GM12878 (cell line): ENCODE measurements around the gene BFSP1. TPM values are rescaled to one million over a fixed set of nuclear protein-coding genes. Genes with fewer than 3 reads are reported as not detected.

Experiments used
- ATAC-seq: fragments of 200-7000 bp; cut with Tn5 transposase; 3 replicates; pipeline ENCODE4 v1.9.1; 2020; ENCODE audit warnings: mild to moderate bottlenecking, moderate library complexity
- BruUV-seq: library from RNA; stranded (reverse); fragments of 400-500 nt; replicated peaks from 2 replicates; lab custom pipeline; 2021; lab: Mats Ljungman, UMichigan
- CTCF ChIA-PET: fragments of 300-600 bp; sonication (Branson Sonifier 250); formaldehyde crosslinking; extraction: SDS; loops from one replicate; lab custom pipeline; 2021; ENCODE audit warnings: inconsistent platforms; lab: Yijun Ruan, JAX
- POLR2A ChIA-PET: fragments of 350-600 bp; formaldehyde crosslinking; extraction: SDS; loops from one replicate; lab custom pipeline; 2021; ENCODE audit warnings: inconsistent platforms; lab: Charles Lee
- RAD21 ChIA-PET: fragments of 300-600 bp; sonication (Branson Sonifier 250); formaldehyde crosslinking; loops from one replicate; lab custom pipeline; 2023; ENCODE audit warnings: antibody characterized with exemption; ENCODE audit not compliant: unreplicated experiment; lab: Charles Lee
- SMC1A ChIA-PET: fragments of 300-600 bp; sonication (Branson Sonifier 250); formaldehyde crosslinking; loops from one replicate; lab custom pipeline; 2023; ENCODE audit not compliant: unreplicated experiment, uncharacterized antibody; lab: Charles Lee
- DNase-seq: peaks from one replicate; pipeline ENCODE4 v3.0.0-alpha.2; 2011; ENCODE audit warnings: low read depth, low spot score
- FAIRE-seq: peaks from 3 replicates; lab custom pipeline; 2011; peaks lifted over from hg19 to GRCh38; lab: Jason Lieb, UNC
- H2AFZ ChIP-seq: 2 replicates; pipeline ENCODE4 v1.6.0; 2011; ENCODE audit warnings: low read depth, low read length, control low read depth; ENCODE audit not compliant: control insufficient read depth
- H3K27ac ChIP-seq: 2 replicates; pipeline ENCODE4 v1.5.1; 2011; ENCODE audit warnings: control low read depth; ENCODE audit not compliant: control insufficient read depth, insufficient read depth
- H3K27me3 ChIP-seq, 2 experiments: replicated peaks in 1 of 2; 2 replicates each; pipeline versions ENCODE4 v1.6.0 to v1.6.1; 2011; ENCODE audit warnings: low read length in 1 of 2; ENCODE audit not compliant: control insufficient read depth in 2 of 2, insufficient read depth in 2 of 2
- H3K36me3 ChIP-seq, 2 experiments: 2 replicates each; pipeline ENCODE4 v1.5.1; 2011; ENCODE audit warnings: low read length in 1 of 2; ENCODE audit not compliant: control insufficient read depth in 2 of 2, insufficient read depth in 2 of 2
- H3K4me1 ChIP-seq: 2 replicates; pipeline ENCODE4 v1.6.1; 2011; ENCODE audit warnings: mild to moderate bottlenecking, low read length, moderate library complexity, mixed read lengths; ENCODE audit not compliant: control insufficient read depth, insufficient read depth
- H3K4me2 ChIP-seq: 2 replicates; pipeline ENCODE4 v1.6.0; 2011; ENCODE audit warnings: control low read depth; ENCODE audit not compliant: control insufficient read depth, insufficient read depth
- H3K4me3 ChIP-seq: fragments of 200-600 bp; sonication (generic); 2 replicates; pipeline ENCODE4 v1.5.1; 2016
- H3K79me2 ChIP-seq: 2 replicates; pipeline ENCODE4 v1.6.0; 2011; ENCODE audit warnings: low read length; ENCODE audit not compliant: control insufficient read depth, insufficient read depth
- H3K9ac ChIP-seq: 2 replicates; pipeline ENCODE4 v1.8.0; 2011; ENCODE audit warnings: low read length, control low read depth, mixed read lengths; ENCODE audit not compliant: control insufficient read depth, insufficient read depth
- H3K9me3 ChIP-seq: replicated peaks from 3 replicates; pipeline ENCODE4 v1.5.1; 2011; ENCODE audit warnings: mild to moderate bottlenecking, low read length; ENCODE audit not compliant: control insufficient read depth, insufficient read depth
- H4K20me1 ChIP-seq: 2 replicates; pipeline ENCODE4 v1.6.0; 2011; ENCODE audit not compliant: control insufficient read depth, insufficient read depth
- CHD2 ChIP-seq: IDR thresholded peaks from 2 replicates; pipeline ENCODE4 v1.6.1; 2011; ENCODE audit warnings: low read depth, low read length, improper control_type of control experiment, borderline replicate concordance
- GABPA ChIP-seq: IDR thresholded peaks from 2 replicates; pipeline ENCODE4 v1.6.1; 2014; ENCODE audit warnings: antibody characterized with exemption, low read depth, mild to moderate bottlenecking, inconsistent platforms
- HDGF ChIP-seq: fragments of 450-650 bp; IDR thresholded peaks from 2 replicates; pipeline ENCODE4 v1.6.1; 2016; ENCODE audit warnings: antibody characterized with exemption
- JUNB ChIP-seq: IDR thresholded peaks from 2 replicates; pipeline ENCODE4 v1.6.1; 2016; ENCODE audit warnings: antibody characterized with exemption, mild to moderate bottlenecking
- MYB ChIP-seq: fragments of 150-350 bp; IDR thresholded peaks from 2 replicates; pipeline ENCODE4 v1.6.1; 2014; ENCODE audit warnings: mild to moderate bottlenecking, low read depth, low read length, borderline replicate concordance
- SMARCA5 ChIP-seq: fragments of 450-650 bp; IDR thresholded peaks from 2 replicates; pipeline ENCODE4 v1.6.1; 2017; ENCODE audit warnings: mild to moderate bottlenecking
- TAF1 ChIP-seq: IDR thresholded peaks from 2 replicates; pipeline ENCODE4 v1.6.1; 2011; ENCODE audit warnings: mild to moderate bottlenecking, low read depth, low read length, borderline replicate concordance
- YY1 ChIP-seq: IDR thresholded peaks from 2 replicates; pipeline ENCODE4 v1.6.1; 2011; ENCODE audit warnings: low read depth, mild to moderate bottlenecking, low read length
- ZBED1 ChIP-seq: IDR thresholded peaks from 2 replicates; pipeline ENCODE4 v1.6.1; 2016; ENCODE audit warnings: borderline replicate concordance
- ZNF24 ChIP-seq: fragments of 450-650 bp; IDR thresholded peaks from 2 replicates; pipeline ENCODE4 v1.6.1; 2017; ENCODE audit warnings: antibody characterized with exemption, mild to moderate bottlenecking
- WGBS: methylation state at CpG from one replicate; pipeline ENCODE4 v1.1.6; 2016; ENCODE audit warnings: low lambda C conversion rate; ENCODE audit not compliant: insufficient replicate concordance, insufficient coverage; ENCODE audit errors: missing lambda C conversion rate; 5-methylcytosine and 5-hydroxymethylcytosine counted together
- in situ Hi-C: fragments of 300-500 bp; cut with MboI; formaldehyde crosslinking; loops from 9 replicates; pipeline ENCODE4 v1.14.3; 2018; ENCODE audit warnings: mixed read lengths
- intact Hi-C: fragments of 100-400 bp; cut with micrococcal nuclease; formaldehyde crosslinking; loops from one replicate; pipeline ENCODE4 v1.14.2; 2022; ENCODE audit not compliant: unreplicated experiment
- polyA plus RNA-seq, 11 experiments: library from polyadenylated mRNA; depleted of rRNA in 4 of 11; unstranded in 6 of 11; stranded (reverse) in 5 of 11; fragments of >200 nt; fragmentation: Nextera tagmentation in 4 of 11; fragmentation: Illumina TruSeq in 1 of 11; extraction: Ambion mirVana in 4 of 11; extraction: Trizol in 1 of 11; gene quantifications; 1 replicate in 1 of 11; 2 replicates in 10 of 11; pipeline versions ENCODE4 v1.2.1 to v1.2.3, GENCODE V29; 2011 to 2016; ENCODE audit warnings: inconsistent platforms in 2 of 11, missing spikeins in 2 of 11, low read depth in 1 of 11
- total RNA-seq, 4 experiments: library from RNA; depleted of rRNA in 3 of 4; stranded (reverse); fragments of >200 nt in 3 of 4; fragmentation: Illumina TruSeq in 1 of 4; extraction: Trizol in 1 of 4; gene quantifications; 2 replicates each; pipeline versions ENCODE4 v1.2.1 to v1.2.3, GENCODE V29; 2013 to 2021
- TF ChIP-seq, protein P1 (sequence below): fragments of 450-650 bp; formaldehyde crosslinking; IDR thresholded peaks from 2 replicates; pipeline ENCODE4 v1.4.0; 2022; ENCODE audit warnings: mild to moderate bottlenecking, moderate library complexity
- TF ChIP-seq, protein P2 (sequence below): IDR thresholded peaks from 2 replicates; pipeline ENCODE4 v1.6.1; 2011; ENCODE audit warnings: low read depth, mild to moderate bottlenecking, low read length, moderate library complexity, borderline replicate concordance; ENCODE audit errors: extremely low read depth
- TF ChIP-seq, protein P3 (sequence below): IDR thresholded peaks from 2 replicates; pipeline ENCODE4 v1.6.1; 2012; ENCODE audit warnings: mild to moderate bottlenecking, low read depth, low read length
- TF ChIP-seq, protein P4 (sequence below): IDR thresholded peaks from 2 replicates; pipeline ENCODE4 v1.6.1; 2012; ENCODE audit warnings: low read length, inconsistent platforms

BFSP1 gene
- total and polyA plus RNA-seq, 10 of the 15 experiments (the other 5 are each of a cell fraction or from before 2014, with no cell fraction given), result 0.06 to 0.22 (median 0.11) TPM; not detected in 3

DNA sequence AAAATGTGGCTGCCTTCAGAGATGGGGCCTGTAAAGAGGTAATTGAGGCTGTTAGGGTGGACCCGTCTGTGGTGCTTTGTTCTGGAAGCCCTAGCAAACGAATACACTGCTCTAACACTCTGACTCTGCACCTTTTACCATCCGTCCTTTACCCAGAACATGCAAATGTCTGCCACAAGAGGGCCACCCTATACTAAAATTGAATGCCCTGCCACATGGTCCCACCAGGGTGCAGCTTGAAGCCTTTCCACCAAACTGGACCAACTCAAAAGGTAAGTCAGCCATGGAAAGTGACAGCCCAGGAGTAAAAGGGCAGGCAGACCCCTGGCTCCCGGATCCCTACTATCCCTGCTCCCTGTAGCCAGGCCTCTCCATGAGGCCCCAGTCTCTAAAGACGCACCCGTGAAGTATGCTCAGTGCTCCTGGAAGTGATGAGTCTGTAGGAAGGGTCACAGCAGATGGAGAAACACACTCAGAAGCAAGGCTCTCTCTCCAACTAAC is 5.8 kb upstream of the BFSP1 start (continued):
- TF ChIP-seq, protein P1, sequence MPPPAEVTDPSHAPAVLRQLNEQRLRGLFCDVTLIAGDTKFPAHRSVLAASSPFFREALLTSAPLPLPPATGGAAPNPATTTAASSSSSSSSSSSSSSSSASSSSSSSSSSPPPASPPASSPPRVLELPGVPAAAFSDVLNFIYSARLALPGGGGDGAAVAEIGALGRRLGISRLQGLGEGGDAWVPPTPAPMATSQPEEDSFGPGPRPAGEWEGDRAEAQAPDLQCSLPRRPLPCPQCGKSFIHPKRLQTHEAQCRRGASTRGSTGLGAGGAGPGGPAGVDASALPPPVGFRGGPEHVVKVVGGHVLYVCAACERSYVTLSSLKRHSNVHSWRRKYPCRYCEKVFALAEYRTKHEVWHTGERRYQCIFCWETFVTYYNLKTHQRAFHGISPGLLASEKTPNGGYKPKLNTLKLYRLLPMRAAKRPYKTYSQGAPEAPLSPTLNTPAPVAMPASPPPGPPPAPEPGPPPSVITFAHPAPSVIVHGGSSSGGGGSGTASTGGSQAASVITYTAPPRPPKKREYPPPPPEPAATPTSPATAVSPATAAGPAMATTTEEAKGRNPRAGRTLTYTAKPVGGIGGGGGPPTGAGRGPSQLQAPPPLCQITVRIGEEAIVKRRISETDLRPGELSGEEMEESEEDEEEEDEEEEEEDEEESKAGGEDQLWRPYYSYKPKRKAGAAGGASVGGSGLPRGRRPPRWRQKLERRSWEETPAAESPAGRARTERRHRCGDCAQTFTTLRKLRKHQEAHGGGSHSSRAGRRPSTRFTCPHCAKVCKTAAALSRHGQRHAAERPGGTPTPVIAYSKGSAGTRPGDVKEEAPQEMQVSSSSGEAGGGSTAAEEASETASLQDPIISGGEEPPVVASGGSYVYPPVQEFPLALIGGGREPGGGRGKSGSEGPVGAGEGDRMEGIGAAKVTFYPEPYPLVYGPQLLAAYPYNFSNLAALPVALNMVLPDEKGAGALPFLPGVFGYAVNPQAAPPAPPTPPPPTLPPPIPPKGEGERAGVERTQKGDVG (CRISPR knock-in tag), result no peak
- TF ChIP-seq YY1, result peak; percentile 70; the same call in 1 of the 2 replicates
- no peak for TF ChIP-seq MYB
- TF ChIP-seq SMARCA5, result 0 out of 2 replicates have a peak, but pooled peaks have one; percentile 19
- TF ChIP-seq, protein P2, sequence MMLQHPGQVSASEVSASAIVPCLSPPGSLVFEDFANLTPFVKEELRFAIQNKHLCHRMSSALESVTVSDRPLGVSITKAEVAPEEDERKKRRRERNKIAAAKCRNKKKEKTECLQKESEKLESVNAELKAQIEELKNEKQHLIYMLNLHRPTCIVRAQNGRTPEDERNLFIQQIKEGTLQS, result 0 out of 2 replicates have a peak, but pooled peaks have one; percentile 23
- no peak for TF ChIP-seq TAF1

DNA sequence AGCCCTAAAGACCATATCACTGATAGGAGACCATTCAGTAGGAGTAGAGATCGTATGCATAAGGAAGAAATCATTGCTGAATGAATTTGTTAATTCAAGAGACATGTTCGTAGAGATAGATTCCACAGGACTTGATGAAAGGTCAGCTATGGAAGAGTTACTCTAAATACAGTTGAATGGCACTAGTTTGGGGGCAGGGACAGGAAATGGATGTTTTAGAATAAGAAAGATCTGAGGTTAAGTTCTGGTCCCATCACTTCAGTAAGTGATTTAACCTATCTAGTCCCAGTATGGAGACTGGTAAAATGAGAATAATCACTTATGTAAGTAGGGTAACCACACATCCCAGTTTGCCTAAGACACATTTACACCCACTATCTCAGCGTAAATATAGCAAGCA is 2.9 kb upstream of the BFSP1 start:
- Histone ChIP-seq H3K36me3 (no peaks in the 10 kb centered on the region), H4K20me1 (no peaks in the 10 kb centered on the region), H3K9ac (no peak overlapping the region), H3K27me3 (peaks cover 0 to 1% of the 10 kb centered on the region in 2 experiments; a peak in 2 of 4 replicates), H3K4me1 (peaks cover 6% of the 10 kb centered on the region), H3K27ac (no peak overlapping the region), H3K9me3 (no peaks in the 10 kb centered on the region), H3K4me2 (no peak overlapping the region), H2AFZ (no peak overlapping the region), H3K4me3 (no peak overlapping the region), H3K79me2 (no peaks in the 10 kb centered on the region)
- 51% methylated on average over 3 of the region's 3 CpGs for WGBS
- CTCF ChIA-PET, result interaction anchor here (1.1 kb wide), 1 partner anchor 405 kb away, joined by 4 read pairs; no protein-coding TSS in a partner anchor
- ATAC-seq (no peak), DNase-seq (no peak), FAIRE-seq (no peak)
- intact Hi-C loops (no loop called here), in situ Hi-C loops (no loop called here)
- no TSS peak for BruUV-seq
- RAD21 ChIA-PET, result no interaction called here
- POLR2A ChIA-PET, result no interaction called here
- SMC1A ChIA-PET, result no interaction called here
- TF ChIP-seq ZNF24 (no peak), HDGF (no peak), GABPA (no peak), JUNB (no peak), ZBED1 (no peak), CHD2 (no peak)
- TF ChIP-seq, protein P3, sequence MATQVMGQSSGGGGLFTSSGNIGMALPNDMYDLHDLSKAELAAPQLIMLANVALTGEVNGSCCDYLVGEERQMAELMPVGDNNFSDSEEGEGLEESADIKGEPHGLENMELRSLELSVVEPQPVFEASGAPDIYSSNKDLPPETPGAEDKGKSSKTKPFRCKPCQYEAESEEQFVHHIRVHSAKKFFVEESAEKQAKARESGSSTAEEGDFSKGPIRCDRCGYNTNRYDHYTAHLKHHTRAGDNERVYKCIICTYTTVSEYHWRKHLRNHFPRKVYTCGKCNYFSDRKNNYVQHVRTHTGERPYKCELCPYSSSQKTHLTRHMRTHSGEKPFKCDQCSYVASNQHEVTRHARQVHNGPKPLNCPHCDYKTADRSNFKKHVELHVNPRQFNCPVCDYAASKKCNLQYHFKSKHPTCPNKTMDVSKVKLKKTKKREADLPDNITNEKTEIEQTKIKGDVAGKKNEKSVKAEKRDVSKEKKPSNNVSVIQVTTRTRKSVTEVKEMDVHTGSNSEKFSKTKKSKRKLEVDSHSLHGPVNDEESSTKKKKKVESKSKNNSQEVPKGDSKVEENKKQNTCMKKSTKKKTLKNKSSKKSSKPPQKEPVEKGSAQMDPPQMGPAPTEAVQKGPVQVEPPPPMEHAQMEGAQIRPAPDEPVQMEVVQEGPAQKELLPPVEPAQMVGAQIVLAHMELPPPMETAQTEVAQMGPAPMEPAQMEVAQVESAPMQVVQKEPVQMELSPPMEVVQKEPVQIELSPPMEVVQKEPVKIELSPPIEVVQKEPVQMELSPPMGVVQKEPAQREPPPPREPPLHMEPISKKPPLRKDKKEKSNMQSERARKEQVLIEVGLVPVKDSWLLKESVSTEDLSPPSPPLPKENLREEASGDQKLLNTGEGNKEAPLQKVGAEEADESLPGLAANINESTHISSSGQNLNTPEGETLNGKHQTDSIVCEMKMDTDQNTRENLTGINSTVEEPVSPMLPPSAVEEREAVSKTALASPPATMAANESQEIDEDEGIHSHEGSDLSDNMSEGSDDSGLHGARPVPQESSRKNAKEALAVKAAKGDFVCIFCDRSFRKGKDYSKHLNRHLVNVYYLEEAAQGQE, result no peak
- TF ChIP-seq, protein P4, sequence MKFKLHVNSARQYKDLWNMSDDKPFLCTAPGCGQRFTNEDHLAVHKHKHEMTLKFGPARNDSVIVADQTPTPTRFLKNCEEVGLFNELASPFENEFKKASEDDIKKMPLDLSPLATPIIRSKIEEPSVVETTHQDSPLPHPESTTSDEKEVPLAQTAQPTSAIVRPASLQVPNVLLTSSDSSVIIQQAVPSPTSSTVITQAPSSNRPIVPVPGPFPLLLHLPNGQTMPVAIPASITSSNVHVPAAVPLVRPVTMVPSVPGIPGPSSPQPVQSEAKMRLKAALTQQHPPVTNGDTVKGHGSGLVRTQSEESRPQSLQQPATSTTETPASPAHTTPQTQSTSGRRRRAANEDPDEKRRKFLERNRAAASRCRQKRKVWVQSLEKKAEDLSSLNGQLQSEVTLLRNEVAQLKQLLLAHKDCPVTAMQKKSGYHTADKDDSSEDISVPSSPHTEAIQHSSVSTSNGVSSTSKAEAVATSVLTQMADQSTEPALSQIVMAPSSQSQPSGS, result no peak
